ENCODE data around the gene NUP205. TPM values are rescaled to one million over a fixed set of nuclear protein-coding genes. Genes with fewer than 3 reads are reported as not detected.

Gene NUP205
- total RNA-seq, 1 experiment from 2014 or later: 85.5 TPM

DNA sequence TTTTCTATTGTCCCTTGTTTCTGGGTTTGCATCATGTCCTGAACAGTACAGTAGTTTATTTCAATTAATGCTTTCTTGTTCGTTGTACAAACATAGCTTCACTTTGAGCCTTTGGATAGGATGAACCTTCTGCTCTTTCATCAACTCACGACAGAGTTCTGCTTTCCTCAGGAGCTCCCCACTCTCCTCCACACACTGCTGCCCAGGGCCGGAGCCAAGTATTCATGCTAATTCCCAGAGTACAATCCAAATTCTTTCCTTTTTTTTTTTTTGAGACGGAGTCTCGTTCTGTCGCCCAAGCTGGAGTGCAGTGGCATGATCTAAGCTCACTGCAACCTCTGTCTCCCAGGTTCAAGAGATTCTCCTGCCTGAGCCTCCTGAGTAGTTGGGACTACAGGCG is 7.5 kb upstream of the NUP205 start:
- DNase-seq (ENCODE audit: low spot score): no peak

GRCh38 chr7:135552148-135552547 is 5.6 kb upstream of the NUP205 start:
- DNase-seq (ENCODE audit: low spot score): no peak

- no peak for DNase-seq (ENCODE audit: low spot score)
These were observed 4.4 kb upstream of the NUP205 start for GRCh38 chr7:135553346-135553745.

- DNase-seq (ENCODE audit: low spot score): peak; percentile 95
These were observed 635 bp downstream of the NUP205 start for GRCh38 chr7:135558337-135558767.

DNA sequence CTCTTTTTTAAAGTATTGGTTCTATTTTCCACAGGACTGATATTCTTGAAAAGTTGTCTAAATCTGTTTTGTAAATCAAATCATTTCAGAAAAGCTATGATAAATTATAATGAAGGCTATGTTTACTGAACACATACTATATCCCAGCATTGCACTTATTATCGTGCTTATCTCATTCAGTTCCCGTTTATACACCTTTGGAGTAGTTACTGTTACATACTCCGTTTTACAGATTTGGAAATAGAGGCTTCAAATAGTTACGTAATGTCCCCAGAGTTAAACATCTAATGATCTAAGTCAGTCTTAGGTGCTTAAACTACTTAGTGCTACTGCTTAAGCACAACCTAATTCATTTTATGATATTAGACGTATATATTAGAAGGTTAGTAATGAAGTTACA is 1.2 kb downstream of the NUP205 start:
- DNase-seq (ENCODE audit: low spot score): no peak

DNA sequence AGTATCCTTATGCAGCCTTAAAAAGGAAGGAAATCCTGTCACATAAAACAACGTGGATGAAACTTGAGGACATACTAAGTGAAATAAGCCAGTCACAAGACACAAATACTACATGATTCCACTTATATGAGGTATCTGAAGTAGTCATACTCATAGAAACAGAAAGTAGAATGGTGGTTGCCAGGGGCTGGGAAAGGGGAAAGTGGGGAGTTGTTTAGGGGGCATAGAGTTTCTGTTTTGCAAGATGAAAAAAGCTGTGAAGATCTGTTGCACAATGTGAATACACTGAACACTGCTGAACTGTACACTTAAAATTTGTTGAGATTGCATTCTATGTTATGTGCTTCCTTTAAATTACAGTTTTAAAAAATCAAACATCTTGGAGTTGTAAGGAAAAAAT is 2.9 kb downstream of the NUP205 start:
- DNase-seq (ENCODE audit: low spot score): no peak

DNA sequence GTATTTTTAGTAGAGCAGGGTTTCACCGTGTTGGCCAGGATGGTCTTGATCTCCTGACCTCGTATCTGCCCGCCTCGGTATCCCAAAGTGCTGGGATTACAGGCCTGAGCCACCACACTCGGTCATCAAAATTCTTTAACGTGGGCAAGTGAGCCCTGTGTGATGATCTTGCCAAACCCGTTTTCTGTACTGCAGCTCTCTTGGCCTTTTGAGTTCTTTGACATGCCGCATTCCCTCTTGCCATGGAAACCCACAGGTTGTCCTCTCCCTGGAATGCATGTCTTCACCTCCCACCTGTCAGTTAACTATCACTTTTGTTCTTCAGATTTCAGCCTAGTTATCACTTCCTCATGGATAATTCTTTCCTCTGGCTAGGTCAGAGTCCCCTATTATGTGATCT is 5.0 kb downstream of the NUP205 start:
- DNase-seq (ENCODE audit: low spot score): peak; percentile 51

- DNase-seq (ENCODE audit: low spot score): no peak
These were observed 14.1 kb downstream of the NUP205 start for GRCh38 chr7:135571834-135572233.

- DNase-seq (ENCODE audit: low spot score): no peak
These were observed 15.8 kb downstream of the NUP205 start for GRCh38 chr7:135573541-135573940.

GRCh38 chr7:135575296-135575695 is 17.6 kb downstream of the NUP205 start:
- no peak for DNase-seq (ENCODE audit: low spot score)

GRCh38 chr7:135578569-135578968 is 20.9 kb downstream of the NUP205 start:
- no peak for DNase-seq (ENCODE audit: low spot score)

DNA sequence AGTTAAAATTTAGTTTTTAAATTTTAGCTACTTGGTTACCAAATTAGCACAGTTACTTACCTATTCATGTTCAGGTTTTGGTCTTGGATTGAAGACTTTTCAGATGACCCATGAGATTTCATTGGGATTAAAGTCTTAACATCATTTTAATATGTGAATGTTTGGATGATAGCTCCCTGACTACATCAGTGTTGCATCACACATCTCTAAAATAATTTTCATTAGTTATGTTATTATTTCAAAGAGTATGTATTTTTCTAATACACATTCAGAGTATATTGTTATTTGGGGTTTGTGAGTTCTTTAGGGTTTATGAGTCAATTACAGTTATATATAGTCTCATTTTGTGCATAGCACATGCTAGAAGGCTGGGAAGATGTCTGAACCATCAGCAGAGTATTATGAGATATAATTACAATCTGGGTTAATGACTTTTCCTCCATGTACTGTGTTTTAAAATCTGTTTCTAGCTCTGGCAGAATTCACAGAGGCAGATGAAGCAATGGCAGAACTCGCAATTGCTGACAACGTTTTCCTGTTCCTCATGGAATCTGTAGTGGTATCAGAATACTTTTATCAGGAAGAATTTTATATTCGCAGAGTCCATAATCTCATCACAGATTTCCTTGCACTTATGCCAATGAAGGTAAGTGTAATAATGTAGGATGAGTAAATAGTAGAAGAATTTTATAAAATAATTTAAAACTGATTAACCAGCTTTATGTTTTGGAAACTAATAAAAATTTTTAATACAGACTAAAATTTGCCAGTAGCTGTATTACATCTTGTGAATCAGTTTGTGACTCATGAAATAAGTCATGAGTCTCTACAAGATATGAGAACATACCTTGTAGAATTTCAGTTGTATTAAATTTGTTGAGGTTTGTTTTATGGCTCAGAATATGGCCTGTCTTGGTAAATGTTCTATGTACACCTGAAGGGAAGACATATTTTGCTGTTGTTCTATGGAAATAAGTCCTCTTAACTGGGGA is 26.9 kb downstream of the NUP205 start:
- no peak for DNase-seq (ENCODE audit: low spot score)

- no peak for DNase-seq (ENCODE audit: low spot score)
These were observed 39.6 kb downstream of the NUP205 start for GRCh38 chr7:135597181-135597925.

- DNase-seq (ENCODE audit: low spot score): no peak
These were observed 40.2 kb downstream of the NUP205 start for GRCh38 chr7:135597926-135598305.

- no peak for DNase-seq (ENCODE audit: low spot score)
These were observed 41.8 kb downstream of the NUP205 start for GRCh38 chr7:135599471-135599870.

DNA sequence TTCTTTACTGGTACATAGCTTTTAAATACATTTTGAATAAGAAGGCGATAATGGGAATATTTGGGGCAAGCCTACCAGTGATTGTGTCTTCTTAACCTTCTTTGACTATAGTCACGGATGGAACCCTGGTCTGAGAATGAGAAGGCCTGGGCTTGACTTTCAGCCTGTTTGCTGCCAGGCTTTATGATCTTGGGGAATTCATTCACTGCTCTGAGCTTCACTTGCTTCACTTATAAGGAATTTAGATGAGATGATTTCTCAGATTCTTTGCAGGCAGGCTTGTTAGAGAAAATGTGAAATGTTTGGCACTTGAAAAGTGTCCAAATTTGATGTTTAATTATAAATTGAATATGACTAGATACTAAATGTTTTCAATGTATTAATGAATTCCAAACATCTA is 42.5 kb downstream of the NUP205 start:
- DNase-seq (ENCODE audit: low spot score): no peak

GRCh38 chr7:135601182-135601581 is 43.5 kb downstream of the NUP205 start:
- DNase-seq (ENCODE audit: low spot score): no peak

- DNase-seq (ENCODE audit: low spot score): no peak
These were observed 44.6 kb downstream of the NUP205 start for GRCh38 chr7:135602304-135602703.

GRCh38 chr7:135616136-135616535 is 58.4 kb downstream of the NUP205 start:
- no peak for DNase-seq (ENCODE audit: low spot score)

GRCh38 chr7:135617781-135618180 is 60.1 kb downstream of the NUP205 start:
- no peak for DNase-seq (ENCODE audit: low spot score)

GRCh38 chr7:135618510-135618909 is 60.8 kb downstream of the NUP205 start:
- DNase-seq (ENCODE audit: low spot score): no peak

- no peak for DNase-seq (ENCODE audit: low spot score)
These were observed 62.7 kb downstream of the NUP205 start for GRCh38 chr7:135620447-135620846.

Data from HT-29 (cell line).